NCI-H1436 (cell line): ENCODE results near the gene SPAG8.

Experiments
- DNase-seq: peaks from one replicate; lab custom pipeline; 2025; lab: John Stamatoyannopoulos, UW

The SPAG8 gene

GRCh38 chr9:35771534-35771933 lies 40.5 kb downstream of the SPAG8 start:
- DNase-seq, result peak; percentile 58

- no peak for DNase-seq
Observed at GRCh38 chr9:35771075-35771433, 41.0 kb downstream of the SPAG8 start.

GRCh38 chr9:35769763-35770162 lies 42.3 kb downstream of the SPAG8 start:
- DNase-seq, result no peak

GRCh38 chr9:35767458-35767857 lies 44.6 kb downstream of the SPAG8 start:
- DNase-seq, result no peak

GRCh38 chr9:35766997-35767396 lies 45.1 kb downstream of the SPAG8 start:
- DNase-seq, result no peak

GRCh38 chr9:35763803-35764202 lies 48.3 kb downstream of the SPAG8 start:
- no peak for DNase-seq

- no peak for DNase-seq
Observed at GRCh38 chr9:35763181-35763580, 48.9 kb downstream of the SPAG8 start.

- DNase-seq, result no peak
Observed at GRCh38 chr9:35760651-35761050, 51.4 kb downstream of the SPAG8 start.

GRCh38 chr9:35759795-35760194 lies 52.3 kb downstream of the SPAG8 start:
- no peak for DNase-seq
